Neuronal stem cell (in vitro differentiated cells): ENCODE data around the gene CHRNA7.

Experiments
- DNase-seq: peaks from one replicate; pipeline ENCODE4 v3.0.0-alpha.2; 2013; ENCODE audit warnings: low spot score
- H2AFZ ChIP-seq: one replicate; pipeline ENCODE4 v1.6.1; 2013; ENCODE audit warnings: mild to moderate bottlenecking, low read length, inconsistent platforms
- H2AK5ac ChIP-seq: 2 replicates; pipeline ENCODE4 v1.6.1; 2013; ENCODE audit warnings: low read depth, mild to moderate bottlenecking, inconsistent platforms, low read length, moderate library complexity, mixed read lengths
- H2BK120ac ChIP-seq: 2 replicates; pipeline ENCODE4 v1.6.1; 2013; ENCODE audit warnings: low read depth, mild to moderate bottlenecking, inconsistent platforms, low read length, moderate library complexity, mixed read lengths
- H2BK12ac ChIP-seq: one replicate; pipeline ENCODE4 v1.6.1; 2013; ENCODE audit warnings: low read length, inconsistent platforms
- H2BK15ac ChIP-seq: 2 replicates; pipeline ENCODE4 v1.6.1; 2013; ENCODE audit warnings: mild to moderate bottlenecking, low read length, inconsistent platforms, mixed read lengths
- H2BK5ac ChIP-seq: one replicate; pipeline ENCODE4 v1.6.1; 2013; ENCODE audit warnings: inconsistent platforms, mild to moderate bottlenecking, low read length, moderate library complexity
- H3K14ac ChIP-seq: one replicate; pipeline ENCODE4 v1.6.1; 2013; ENCODE audit warnings: low read length, inconsistent platforms
- H3K18ac ChIP-seq: 2 replicates; pipeline ENCODE4 v1.6.1; 2013; ENCODE audit warnings: low read length, inconsistent platforms
- H3K23ac ChIP-seq: 2 replicates; pipeline ENCODE4 v1.6.1; 2013; ENCODE audit warnings: low read depth, mild to moderate bottlenecking, mixed read lengths, low read length, inconsistent platforms; ENCODE audit not compliant: poor library complexity
- H3K27ac ChIP-seq: replicated peaks from 3 replicates; pipeline ENCODE4 v1.5.1; 2013; ENCODE audit warnings: low read length, inconsistent platforms
- H3K27me3 ChIP-seq, 3 experiments: 2 replicates each; pipeline ENCODE4 v1.6.1; 2013; ENCODE audit warnings: low read length in 3 of 3, mild to moderate bottlenecking in 2 of 3, inconsistent platforms in 1 of 3, low read depth in 1 of 3, mixed read lengths in 1 of 3, moderate library complexity in 1 of 3; ENCODE audit not compliant: control insufficient read depth in 3 of 3, insufficient read depth in 3 of 3
- H3K36me3 ChIP-seq, 2 donors: replicated peaks in 1 of 2; 2 replicates each; pipeline ENCODE4 v1.6.1; 2013; ENCODE audit warnings: low read length in 2 of 2; ENCODE audit not compliant: control insufficient read depth in 2 of 2, insufficient read depth in 2 of 2
- H3K4ac ChIP-seq: 2 replicates; pipeline ENCODE4 v1.6.1; 2013; ENCODE audit warnings: inconsistent platforms, mild to moderate bottlenecking, low read length, moderate library complexity
- H3K4me1 ChIP-seq, 2 donors: 1 replicate in 1 of 2; 2 replicates in 1 of 2; pipeline ENCODE4 v1.6.1; 2013; ENCODE audit warnings: low read length in 2 of 2, low read depth in 1 of 2; ENCODE audit not compliant: control insufficient read depth in 2 of 2, insufficient read depth in 1 of 2
- H3K4me2 ChIP-seq: one replicate; pipeline ENCODE4 v1.6.1; 2013; ENCODE audit warnings: mild to moderate bottlenecking, low read length, inconsistent platforms; ENCODE audit not compliant: insufficient read depth, poor library complexity, severe bottlenecking
- H3K4me3 ChIP-seq, 2 donors: 2 replicates each; pipeline ENCODE4 v1.5.1; 2013; ENCODE audit warnings: low read length in 2 of 2, mild to moderate bottlenecking in 2 of 2, inconsistent platforms in 1 of 2, moderate library complexity in 1 of 2
- H3K79me1 ChIP-seq: one replicate; pipeline ENCODE4 v1.6.1; 2013; ENCODE audit warnings: low read depth, mild to moderate bottlenecking, inconsistent platforms, low read length, moderate library complexity
- H3K9ac ChIP-seq: one replicate; pipeline ENCODE4 v1.6.1; 2013; ENCODE audit warnings: mild to moderate bottlenecking, low read depth, low read length, inconsistent platforms; ENCODE audit not compliant: poor library complexity
- H3K9me3 ChIP-seq, 2 donors: replicated peaks in 1 of 2; 2 replicates each; pipeline versions ENCODE3 to v1.6.1; 2013; ENCODE audit warnings: low read length in 2 of 2, mild to moderate bottlenecking in 2 of 2, inconsistent platforms in 1 of 2, low read depth in 1 of 2, mixed read lengths in 1 of 2, moderate library complexity in 1 of 2; ENCODE audit not compliant: control insufficient read depth in 2 of 2, insufficient read depth in 1 of 2
- H4K8ac ChIP-seq: one replicate; pipeline ENCODE4 v1.6.1; 2013; ENCODE audit warnings: low read depth, mild to moderate bottlenecking, inconsistent platforms, low read length, moderate library complexity
- H4K91ac ChIP-seq: one replicate; pipeline ENCODE4 v1.6.1; 2013; ENCODE audit warnings: low read length, low read depth, mild to moderate bottlenecking, inconsistent platforms; ENCODE audit not compliant: poor library complexity
- WGBS, 2 donors: extraction: QIAGEN DNeasy Blood & Tissue Kit; methylation state at CpG; one replicate each; pipeline ENCODE4 v1.1.7; 2013; ENCODE audit warnings: missing lambda C conversion rate in 2 of 2, mixed read lengths in 1 of 2; ENCODE audit not compliant: insufficient read length in 2 of 2, insufficient replicate concordance in 1 of 2; ENCODE audit errors: extremely low coverage in 2 of 2; 5-methylcytosine and 5-hydroxymethylcytosine counted together

Gene CHRNA7

DNA sequence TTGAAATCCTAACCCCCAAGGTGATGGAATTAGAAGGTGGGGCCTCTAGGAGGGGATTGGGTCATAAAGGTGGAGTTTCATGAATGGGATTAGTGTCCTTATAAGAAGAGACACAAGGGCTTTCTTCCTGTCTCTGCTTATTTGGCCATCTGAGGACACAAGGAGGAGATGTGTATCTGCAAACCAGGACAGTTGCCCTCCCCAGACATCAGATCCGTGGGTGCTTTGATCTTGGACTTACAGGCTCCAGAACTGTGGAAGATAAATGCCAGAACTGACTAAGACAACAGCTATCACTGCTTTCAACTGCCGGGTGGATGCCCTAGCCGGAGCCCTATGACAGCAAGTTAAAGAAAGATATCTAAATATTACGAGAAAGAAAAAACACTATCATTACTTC is 94.4 kb downstream of the CHRNA7 start:
- Histone ChIP-seq H2AFZ (no peak overlapping the region), H2BK5ac (no peak overlapping the region), H2BK12ac (no peak overlapping the region), H3K18ac (no peak overlapping the region), H2AK5ac (no peak overlapping the region), H4K8ac (no peak overlapping the region), H3K27me3 (no peaks in the 10 kb centered on the region), H3K14ac (no peak overlapping the region), H3K23ac (no peak overlapping the region), H2BK120ac (no peak overlapping the region), H3K4me2 (no peak overlapping the region), H2BK15ac (no peak overlapping the region), H3K4me1 (peaks cover 0 to 4% of the 10 kb centered on the region in 2 donors), H3K79me1 (no peaks in the 10 kb centered on the region), H3K4ac (no peak overlapping the region), H3K4me3 (no peak overlapping the region), H3K27ac (no peak overlapping the region), H3K9me3 (no peaks in the 10 kb centered on the region), H3K9ac (no peak overlapping the region), H4K91ac (no peak overlapping the region), H3K36me3 (no peaks in the 10 kb centered on the region)
- DNase-seq = no peak
- no CpG with 5 or more reads among the region's 4 CpGs for WGBS, 2 donors

GRCh38 chr15:32125595-32125994 is 95.3 kb downstream of the CHRNA7 start:
- no peaks in the 10 kb centered on the region for H3K36me3 ChIP-seq
- no peaks in the 10 kb centered on the region for H3K79me1 ChIP-seq
- no peak overlapping the region for H3K18ac ChIP-seq
- H3K4me2 ChIP-seq = no peak overlapping the region
- no CpG with 5 or more reads among the region's 3 CpGs for WGBS, 2 donors
- no peak overlapping the region for H2BK15ac ChIP-seq
- H3K9ac ChIP-seq = no peak overlapping the region
- no peak overlapping the region for H3K4ac ChIP-seq
- H3K14ac ChIP-seq = no peak overlapping the region
- no peak overlapping the region for H2AFZ ChIP-seq
- no peak overlapping the region for H3K27ac ChIP-seq
- H2AK5ac ChIP-seq = no peak overlapping the region
- H3K4me1 ChIP-seq = peaks cover 0 to 4% of the 10 kb centered on the region in 2 donors
- no peak overlapping the region for H3K23ac ChIP-seq
- no peak overlapping the region for H2BK5ac ChIP-seq
- H4K91ac ChIP-seq = no peak overlapping the region
- no peak overlapping the region for H3K4me3 ChIP-seq
- H2BK120ac ChIP-seq = no peak overlapping the region
- H3K27me3 ChIP-seq = no peaks in the 10 kb centered on the region
- no peak overlapping the region for H4K8ac ChIP-seq
- H2BK12ac ChIP-seq = no peak overlapping the region
- no peaks in the 10 kb centered on the region for H3K9me3 ChIP-seq
- no peak for DNase-seq

GRCh38 chr15:32129815-32130214 is 99.5 kb downstream of the CHRNA7 start:
- peaks cover 0 to 4% of the 10 kb centered on the region in 2 donors for H3K4me1 ChIP-seq
- no peak overlapping the region for H3K18ac ChIP-seq
- H3K4me3 ChIP-seq = no peak overlapping the region
- no peak overlapping the region for H2BK15ac ChIP-seq
- no peaks in the 10 kb centered on the region for H3K27me3 ChIP-seq
- no peak overlapping the region for H2BK12ac ChIP-seq
- no peak overlapping the region for H2AFZ ChIP-seq
- H3K4ac ChIP-seq = no peak overlapping the region
- H3K4me2 ChIP-seq = no peak overlapping the region
- H3K23ac ChIP-seq = no peak overlapping the region
- H3K14ac ChIP-seq = no peak overlapping the region
- no peaks in the 10 kb centered on the region for H3K79me1 ChIP-seq
- no peak for DNase-seq
- no peak overlapping the region for H3K27ac ChIP-seq
- no peak overlapping the region for H2BK5ac ChIP-seq
- H2BK120ac ChIP-seq = no peak overlapping the region
- no peak overlapping the region for H2AK5ac ChIP-seq
- H4K8ac ChIP-seq = no peak overlapping the region
- no peak overlapping the region for H3K9ac ChIP-seq
- no peaks in the 10 kb centered on the region for H3K9me3 ChIP-seq
- H4K91ac ChIP-seq = no peak overlapping the region
- no peaks in the 10 kb centered on the region for H3K36me3 ChIP-seq

DNA sequence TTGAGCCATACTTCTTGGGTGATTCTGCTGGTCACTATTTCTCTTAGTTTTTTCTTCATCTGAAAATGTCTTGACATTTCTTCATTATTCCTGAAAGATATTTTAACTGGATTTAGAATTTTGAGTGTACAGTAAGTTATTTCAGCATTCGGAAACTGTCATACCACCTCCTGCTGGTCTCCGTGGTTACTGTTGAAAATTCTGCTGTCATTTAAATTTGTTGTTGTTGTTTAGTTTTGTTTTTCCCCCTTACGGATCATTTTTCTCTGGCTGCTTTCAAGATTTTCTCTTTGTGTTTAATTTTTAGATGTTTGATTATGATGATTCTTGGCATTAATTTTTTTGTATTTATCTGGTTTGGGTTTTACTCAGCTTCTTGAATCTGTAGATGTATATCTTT is 100.5 kb downstream of the CHRNA7 start:
- no peak overlapping the region for H3K14ac ChIP-seq
- no peak overlapping the region for H3K27ac ChIP-seq
- H3K18ac ChIP-seq = no peak overlapping the region
- no peak overlapping the region for H3K9ac ChIP-seq
- H3K4me2 ChIP-seq = no peak overlapping the region
- no CpG with 5 or more reads among the region's 3 CpGs for whole genome bisulfite sequencing, 2 donors
- no peak overlapping the region for H2BK120ac ChIP-seq
- H3K23ac ChIP-seq = no peak overlapping the region
- H3K79me1 ChIP-seq = no peaks in the 10 kb centered on the region
- no peak overlapping the region for H2BK12ac ChIP-seq
- no peak overlapping the region for H4K8ac ChIP-seq
- no peak overlapping the region for H2BK15ac ChIP-seq
- peaks cover 0 to 1% (median 0%) of the 10 kb centered on the region in 3 experiments for H3K27me3 ChIP-seq
- DNase-seq = no peak
- no peak overlapping the region for H4K91ac ChIP-seq
- no peak overlapping the region for H3K4me3 ChIP-seq
- H2AK5ac ChIP-seq = no peak overlapping the region
- H3K36me3 ChIP-seq = no peaks in the 10 kb centered on the region
- no peak overlapping the region for H2AFZ ChIP-seq
- H3K4ac ChIP-seq = no peak overlapping the region
- no peak overlapping the region for H2BK5ac ChIP-seq
- H3K9me3 ChIP-seq = no peaks in the 10 kb centered on the region
- H3K4me1 ChIP-seq = no peaks in the 10 kb centered on the region
